IPS DF 6.9 (cell line): ENCODE measurements around the gene IL4.
A peak's percentile ranks its signal among the peaks of the same experiment; 100 is the strongest.

Experiments
- DNase-seq: peaks from one replicate; pipeline ENCODE4 v3.0.0-alpha.2; 2013; ENCODE audit warnings: low read depth, low spot score
- H3K27ac ChIP-seq: one replicate; pipeline ENCODE4 v1.5.1; 2013; ENCODE audit warnings: low read length, control low read depth
- H3K27me3 ChIP-seq: 2 replicates; pipeline ENCODE4 v1.6.1; 2013; ENCODE audit warnings: mild to moderate bottlenecking, low read length; ENCODE audit not compliant: control insufficient read depth, insufficient read depth
- H3K36me3 ChIP-seq: 2 replicates; pipeline ENCODE4 v1.6.1; 2013; ENCODE audit warnings: low read length; ENCODE audit not compliant: control insufficient read depth, insufficient read depth
- H3K4me1 ChIP-seq: 2 replicates; pipeline ENCODE4 v1.6.1; 2013; ENCODE audit warnings: low read length; ENCODE audit not compliant: control insufficient read depth, insufficient read depth
- H3K4me3 ChIP-seq: 2 replicates; pipeline ENCODE4 v1.5.1; 2013; ENCODE audit warnings: mild to moderate bottlenecking, low read length
- H3K9me3 ChIP-seq: 2 replicates; pipeline ENCODE4 v1.6.1; 2013; ENCODE audit warnings: low read length, inconsistent platforms; ENCODE audit not compliant: control insufficient read depth, insufficient read depth
- WGBS: extraction: QIAGEN DNeasy Blood & Tissue Kit; methylation state at CpG from one replicate; pipeline ENCODE4 v1.1.7; 2013; ENCODE audit warnings: mixed read lengths, missing lambda C conversion rate; ENCODE audit not compliant: insufficient read length, insufficient coverage; 5-methylcytosine and 5-hydroxymethylcytosine counted together

The IL4 gene

GRCh38 chr5:132641841-132642240 lies 31.9 kb upstream of the IL4 start:
- no peaks in the 10 kb centered on the region for H3K27me3 ChIP-seq
- H3K9me3 ChIP-seq, result no peaks in the 10 kb centered on the region
- no peaks in the 10 kb centered on the region for H3K4me1 ChIP-seq
- H3K27ac ChIP-seq, result no peak overlapping the region
- peaks cover 2% of the 10 kb centered on the region; the same call in 1 of the 2 replicates for H3K36me3 ChIP-seq
- DNase-seq, result no peak
- no peak overlapping the region for H3K4me3 ChIP-seq
- no CpG with 5 or more reads among the region's 3 CpGs for WGBS

GRCh38 chr5:132644177-132644576 lies 29.6 kb upstream of the IL4 start:
- Histone ChIP-seq H3K4me1 (no peaks in the 10 kb centered on the region), H3K27ac (no peak overlapping the region), H3K9me3 (no peaks in the 10 kb centered on the region), H3K27me3 (no peaks in the 10 kb centered on the region), H3K4me3 (no peak overlapping the region), H3K36me3 (no peaks in the 10 kb centered on the region)
- no peak for DNase-seq

- Histone ChIP-seq H3K27me3 (no peaks in the 10 kb centered on the region), H3K27ac (no peak overlapping the region), H3K36me3 (no peaks in the 10 kb centered on the region), H3K9me3 (no peaks in the 10 kb centered on the region), H3K4me3 (no peak overlapping the region), H3K4me1 (no peaks in the 10 kb centered on the region)
- DNase-seq, result no peak
- no CpG with 5 or more reads among the region's 11 CpGs for WGBS
Measured at GRCh38 chr5:132646583-132647266, 27.1 kb upstream of the IL4 start.

- H3K27ac ChIP-seq, result no peak overlapping the region
- no CpG with 5 or more reads among the region's 2 CpGs for WGBS
- no peaks in the 10 kb centered on the region for H3K36me3 ChIP-seq
- no peaks in the 10 kb centered on the region for H3K27me3 ChIP-seq
- DNase-seq, result no peak
- H3K4me1 ChIP-seq, result no peaks in the 10 kb centered on the region
- no peaks in the 10 kb centered on the region for H3K9me3 ChIP-seq
- no peak overlapping the region for H3K4me3 ChIP-seq
Measured at GRCh38 chr5:132647473-132647872, 26.3 kb upstream of the IL4 start.

GRCh38 chr5:132648355-132648754 lies 25.4 kb upstream of the IL4 start:
- H3K27me3 ChIP-seq, result no peaks in the 10 kb centered on the region
- no peaks in the 10 kb centered on the region for H3K36me3 ChIP-seq
- H3K9me3 ChIP-seq, result no peaks in the 10 kb centered on the region
- no peaks in the 10 kb centered on the region for H3K4me1 ChIP-seq
- no peak overlapping the region for H3K4me3 ChIP-seq
- no peak for DNase-seq
- WGBS, result no CpG with 5 or more reads among the region's 1 CpG
- no peak overlapping the region for H3K27ac ChIP-seq

GRCh38 chr5:132651838-132652469 lies 21.8 kb upstream of the IL4 start:
- H3K27me3 ChIP-seq, result peaks cover 11% of the 10 kb centered on the region; the same call in 1 of the 2 replicates
- H3K27ac ChIP-seq, result no peak overlapping the region
- no peak overlapping the region for H3K4me3 ChIP-seq
- H3K9me3 ChIP-seq, result no peaks in the 10 kb centered on the region
- DNase-seq, result no peak
- no peaks in the 10 kb centered on the region for H3K36me3 ChIP-seq
- no CpG with 5 or more reads among the region's 4 CpGs for WGBS
- H3K4me1 ChIP-seq, result 0 out of 2 replicates have a peak, but pooled peaks cover 2% of the 10 kb centered on the region

- 0 out of 2 replicates have a peak, but pooled peaks cover 2% of the 10 kb centered on the region for H3K4me1 ChIP-seq
- H3K4me3 ChIP-seq, result no peak overlapping the region
- no peaks in the 10 kb centered on the region for H3K9me3 ChIP-seq
- H3K27me3 ChIP-seq, result peaks cover 11% of the 10 kb centered on the region; the same call in 1 of the 2 replicates
- no peaks in the 10 kb centered on the region for H3K36me3 ChIP-seq
- no peak overlapping the region for H3K27ac ChIP-seq
- no peak for DNase-seq
- WGBS, result no CpG with 5 or more reads among the region's 7 CpGs
Measured at GRCh38 chr5:132653716-132654115, 20.1 kb upstream of the IL4 start.

GRCh38 chr5:132655821-132656773 lies 17.7 kb upstream of the IL4 start:
- no peak for DNase-seq
- Histone ChIP-seq H3K36me3 (no peaks in the 10 kb centered on the region), H3K27ac (no peak overlapping the region), H3K27me3 (peaks cover 11% of the 10 kb centered on the region; the same call in 1 of the 2 replicates), H3K4me3 (peak overlapping the region; percentile 30), H3K4me1 (0 out of 2 replicates have a peak, but pooled peaks cover 2% of the 10 kb centered on the region), H3K9me3 (no peaks in the 10 kb centered on the region)
- WGBS, result no CpG with 5 or more reads among the region's 92 CpGs

- H3K27ac ChIP-seq, result no peak overlapping the region
- H3K36me3 ChIP-seq, result no peaks in the 10 kb centered on the region
- DNase-seq, result no peak
- H3K9me3 ChIP-seq, result no peaks in the 10 kb centered on the region
- WGBS, result no CpG with 5 or more reads among the region's 12 CpGs
- no peak overlapping the region for H3K4me3 ChIP-seq
- H3K27me3 ChIP-seq, result peaks cover 11% of the 10 kb centered on the region; the same call in 1 of the 2 replicates
- H3K4me1 ChIP-seq, result 0 out of 2 replicates have a peak, but pooled peaks cover 2% of the 10 kb centered on the region
Measured at GRCh38 chr5:132656774-132657355, 16.9 kb upstream of the IL4 start.
